Liver (tissue), 9 donors: ENCODE data around the gene SETD1B. TPM values are rescaled to one million over a fixed set of nuclear protein-coding genes. Genes with fewer than 3 reads are reported as not detected.

Experiments used
- DNase-seq: peaks from one replicate; pipeline ENCODE4 v3.0.0-alpha.2; 2017; ENCODE audit warnings: low spot score
- H3K27ac ChIP-seq, 2 donors: one replicate each; pipeline ENCODE4 v1.7.0; 2013; ENCODE audit warnings: inconsistent platforms in 2 of 2, low read length in 2 of 2, control low read depth in 1 of 2, low read depth in 1 of 2, mild to moderate bottlenecking in 1 of 2
- H3K27me3 ChIP-seq, 4 donors: one replicate each; pipeline versions ENCODE4 v1.6.1 to v1.7.0; 2013; ENCODE audit warnings: low read length in 3 of 4, inconsistent platforms in 1 of 4, mild to moderate bottlenecking in 1 of 4, moderate library complexity in 1 of 4; ENCODE audit not compliant: control insufficient read depth in 4 of 4, insufficient read depth in 4 of 4
- H3K36me3 ChIP-seq, 4 donors: one replicate each; pipeline versions ENCODE4 v1.6.1 to v1.7.0; 2013; ENCODE audit warnings: low read length in 3 of 4, mild to moderate bottlenecking in 3 of 4, low read depth in 1 of 4, moderate library complexity in 1 of 4; ENCODE audit not compliant: control insufficient read depth in 4 of 4, insufficient read depth in 3 of 4
- H3K4me1 ChIP-seq, 4 donors: one replicate each; pipeline versions ENCODE4 v1.6.1 to v1.7.0; 2013; ENCODE audit warnings: low read length in 3 of 4, mild to moderate bottlenecking in 3 of 4, moderate library complexity in 1 of 4; ENCODE audit not compliant: control insufficient read depth in 4 of 4, insufficient read depth in 4 of 4
- H3K4me3 ChIP-seq, 3 donors: one replicate each; pipeline versions ENCODE4 v1.6.1 to v1.7.0; 2013; ENCODE audit warnings: low read length in 3 of 3, control low read depth in 1 of 3, low read depth in 1 of 3, mild to moderate bottlenecking in 1 of 3
- H3K9ac ChIP-seq, 2 donors: one replicate each; pipeline ENCODE4 v1.7.0; 2013; ENCODE audit warnings: low read length in 2 of 2, mild to moderate bottlenecking in 2 of 2, moderate library complexity in 2 of 2, control low read depth in 1 of 2, low read depth in 1 of 2
- H3K9me3 ChIP-seq, 4 donors: one replicate each; pipeline versions ENCODE4 v1.6.1 to v1.7.0; 2013; ENCODE audit warnings: low read length in 3 of 4; ENCODE audit not compliant: control insufficient read depth in 4 of 4
- EGR1 ChIP-seq, 2 donors: IDR thresholded peaks; 2 replicates each; pipeline ENCODE4 v1.6.1; 2016 to 2018; ENCODE audit warnings: antibody characterized with exemption in 2 of 2, low read depth in 2 of 2
- FOXA1 ChIP-seq: IDR thresholded peaks from 2 replicates; pipeline ENCODE4 v1.6.1; 2016; ENCODE audit warnings: antibody characterized with exemption
- FOXA2 ChIP-seq: IDR thresholded peaks from 2 replicates; pipeline ENCODE4 v1.6.1; 2016; ENCODE audit warnings: antibody characterized with exemption
- GABPA ChIP-seq, 2 donors: IDR thresholded peaks in 1 of 2; conservative IDR thresholded peaks in 1 of 2; 2 replicates each; pipeline ENCODE4 v1.6.1; 2016; ENCODE audit warnings: antibody characterized with exemption in 2 of 2, mild to moderate bottlenecking in 1 of 2, moderate library complexity in 1 of 2
- HNF4A ChIP-seq, 2 donors: conservative IDR thresholded peaks; 2 replicates each; pipeline ENCODE4 v1.6.1; 2016; ENCODE audit warnings: antibody characterized with exemption in 2 of 2, mild to moderate bottlenecking in 2 of 2
- HNF4G ChIP-seq: IDR thresholded peaks from 2 replicates; pipeline ENCODE4 v1.6.1; 2016; ENCODE audit warnings: antibody characterized with exemption
- JUND ChIP-seq, 2 donors: IDR thresholded peaks; 2 replicates each; pipeline ENCODE4 v1.6.1; 2016; ENCODE audit warnings: antibody characterized with exemption in 2 of 2
- NR2F2 ChIP-seq: IDR thresholded peaks from 2 replicates; pipeline ENCODE4 v1.6.1; 2016; ENCODE audit warnings: antibody characterized with exemption
- RAD21 ChIP-seq, 2 donors: IDR thresholded peaks; 2 replicates each; pipeline ENCODE4 v1.6.1; 2016; ENCODE audit warnings: antibody characterized with exemption in 2 of 2, mild to moderate bottlenecking in 2 of 2
- RXRA ChIP-seq, 2 donors: IDR thresholded peaks; 2 replicates each; pipeline ENCODE4 v1.6.1; 2017 to 2018; ENCODE audit warnings: antibody characterized with exemption in 2 of 2, mild to moderate bottlenecking in 1 of 2
- SP1 ChIP-seq: IDR thresholded peaks from 2 replicates; pipeline ENCODE4 v1.6.1; 2018; ENCODE audit warnings: antibody characterized with exemption, mild to moderate bottlenecking
- TAF1 ChIP-seq: conservative IDR thresholded peaks from 2 replicates; pipeline ENCODE4 v1.6.1; 2016; ENCODE audit warnings: antibody characterized with exemption, mild to moderate bottlenecking
- YY1 ChIP-seq: IDR thresholded peaks from 2 replicates; pipeline ENCODE4 v1.6.1; 2016; ENCODE audit warnings: antibody characterized with exemption, mild to moderate bottlenecking
- WGBS: extraction: QIAGEN DNeasy Blood & Tissue Kit; methylation state at CpG from one replicate; pipeline ENCODE4 v1.1.7; 2013; 5-methylcytosine and 5-hydroxymethylcytosine counted together
- polyA plus RNA-seq, 2 donors: library from polyadenylated mRNA; stranded (reverse) in 1 of 2; unstranded in 1 of 2; fragments of 200-250 nt in 1 of 2; fragments of >200 nt in 1 of 2; fragmentation: Nextera tagmentation in 1 of 2; extraction: Ambion mirVana in 1 of 2; gene quantifications; one replicate each; pipeline versions ENCODE4 v1.2.1 to v1.2.3, GENCODE V29; 2013 to 2015
- total RNA-seq, 2 donors: library from RNA; depleted of rRNA; stranded (reverse); fragments of >200 nt; gene quantifications; one replicate each; pipeline ENCODE4 v1.2.3, GENCODE V29; 2014
- TF ChIP-seq, protein P1 (sequence below): IDR thresholded peaks from 2 replicates; pipeline ENCODE4 v1.6.1; 2016; ENCODE audit warnings: antibody characterized with exemption
- TF ChIP-seq, protein P2 (sequence below): IDR thresholded peaks from 2 replicates; pipeline ENCODE4 v1.6.1; 2016; ENCODE audit warnings: antibody characterized with exemption, mild to moderate bottlenecking
- TF ChIP-seq, protein P3 (sequence below): IDR thresholded peaks from 2 replicates; pipeline ENCODE4 v1.6.1; 2016; ENCODE audit warnings: antibody characterized with exemption
- TF ChIP-seq, protein P4 (sequence below): fragments of 150-350 bp; IDR thresholded peaks from 2 replicates; pipeline ENCODE4 v1.5.1; 2017; ENCODE audit warnings: improper control_type of control experiment, low read depth, low read length; ENCODE audit not compliant: missing input control
- TF ChIP-seq, protein P5 (sequence below): IDR thresholded peaks from 2 replicates; pipeline ENCODE4 v1.6.1; 2016; ENCODE audit warnings: antibody characterized with exemption
- donor health status: healthy.
- donor health status: healthy.
- donor health status: healthy.
- donor health status: healthy.
- donor health status: healthy.

SETD1B gene
- total and polyA plus RNA-seq, 4 donors: 1.8 to 7.9 (median 5.0) TPM

DNA sequence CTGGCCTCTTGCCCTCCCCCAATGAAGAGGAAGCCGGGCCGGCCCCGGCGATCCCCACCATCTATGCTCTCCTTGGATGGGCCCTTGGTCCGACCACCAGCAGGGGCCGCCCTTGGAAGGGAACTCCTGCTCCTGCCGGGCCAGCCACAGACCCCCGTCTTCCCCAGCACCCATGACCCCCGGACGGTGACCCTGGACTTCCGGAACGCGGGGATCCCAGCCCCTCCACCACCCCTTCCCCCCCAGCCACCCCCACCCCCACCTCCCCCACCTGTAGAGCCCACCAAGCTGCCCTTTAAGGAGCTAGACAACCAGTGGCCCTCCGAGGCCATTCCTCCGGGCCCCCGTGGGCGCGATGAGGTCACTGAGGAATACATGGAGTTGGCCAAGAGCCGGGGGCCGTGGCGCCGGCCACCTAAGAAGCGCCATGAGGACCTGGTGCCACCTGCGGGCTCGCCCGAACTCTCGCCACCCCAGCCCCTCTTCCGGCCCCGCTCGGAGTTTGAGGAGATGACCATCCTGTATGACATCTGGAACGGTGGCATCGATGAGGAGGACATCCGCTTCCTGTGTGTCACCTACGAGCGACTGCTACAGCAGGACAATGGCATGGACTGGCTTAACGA lies 19.4 kb downstream of the SETD1B start:
- no peak overlapping the region for H3K4me3 ChIP-seq
- H3K27me3 ChIP-seq: no peaks in the 10 kb centered on the region
- no peak for DNase-seq
- no peak overlapping the region for H3K27ac ChIP-seq
- H3K4me1 ChIP-seq: no peaks in the 10 kb centered on the region
- peaks cover 36 to 68% (median 46%) of the 10 kb centered on the region in 4 donors for H3K36me3 ChIP-seq
- WGBS: 90% methylated on average over 36 of the region's 36 CpGs
- H3K9me3 ChIP-seq: no peaks in the 10 kb centered on the region
- H3K9ac ChIP-seq: no peak overlapping the region
- TF ChIP-seq EGR1 (IDR thresholded peaks at IDR 0.05; ENCODE audit: low read depth in 2 of 2): no peak
- no peak for TF ChIP-seq GABPA (IDR thresholded peaks at IDR 0.05 in 1 of 2, conservative IDR thresholded peaks at IDR 0.05 in 1 of 2)
- no peak for TF ChIP-seq SP1
- TF ChIP-seq JUND (IDR thresholded peaks at IDR 0.05): no peak
- no peak for TF ChIP-seq YY1
- no peak for TF ChIP-seq RXRA (IDR thresholded peaks at IDR 0.05)
- TF ChIP-seq FOXA1: no peak
- TF ChIP-seq RAD21 (IDR thresholded peaks at IDR 0.05): no peak
- TF ChIP-seq, protein P1, sequence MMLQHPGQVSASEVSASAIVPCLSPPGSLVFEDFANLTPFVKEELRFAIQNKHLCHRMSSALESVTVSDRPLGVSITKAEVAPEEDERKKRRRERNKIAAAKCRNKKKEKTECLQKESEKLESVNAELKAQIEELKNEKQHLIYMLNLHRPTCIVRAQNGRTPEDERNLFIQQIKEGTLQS: no peak
- TF ChIP-seq HNF4G: no peak
- TF ChIP-seq, protein P2, sequence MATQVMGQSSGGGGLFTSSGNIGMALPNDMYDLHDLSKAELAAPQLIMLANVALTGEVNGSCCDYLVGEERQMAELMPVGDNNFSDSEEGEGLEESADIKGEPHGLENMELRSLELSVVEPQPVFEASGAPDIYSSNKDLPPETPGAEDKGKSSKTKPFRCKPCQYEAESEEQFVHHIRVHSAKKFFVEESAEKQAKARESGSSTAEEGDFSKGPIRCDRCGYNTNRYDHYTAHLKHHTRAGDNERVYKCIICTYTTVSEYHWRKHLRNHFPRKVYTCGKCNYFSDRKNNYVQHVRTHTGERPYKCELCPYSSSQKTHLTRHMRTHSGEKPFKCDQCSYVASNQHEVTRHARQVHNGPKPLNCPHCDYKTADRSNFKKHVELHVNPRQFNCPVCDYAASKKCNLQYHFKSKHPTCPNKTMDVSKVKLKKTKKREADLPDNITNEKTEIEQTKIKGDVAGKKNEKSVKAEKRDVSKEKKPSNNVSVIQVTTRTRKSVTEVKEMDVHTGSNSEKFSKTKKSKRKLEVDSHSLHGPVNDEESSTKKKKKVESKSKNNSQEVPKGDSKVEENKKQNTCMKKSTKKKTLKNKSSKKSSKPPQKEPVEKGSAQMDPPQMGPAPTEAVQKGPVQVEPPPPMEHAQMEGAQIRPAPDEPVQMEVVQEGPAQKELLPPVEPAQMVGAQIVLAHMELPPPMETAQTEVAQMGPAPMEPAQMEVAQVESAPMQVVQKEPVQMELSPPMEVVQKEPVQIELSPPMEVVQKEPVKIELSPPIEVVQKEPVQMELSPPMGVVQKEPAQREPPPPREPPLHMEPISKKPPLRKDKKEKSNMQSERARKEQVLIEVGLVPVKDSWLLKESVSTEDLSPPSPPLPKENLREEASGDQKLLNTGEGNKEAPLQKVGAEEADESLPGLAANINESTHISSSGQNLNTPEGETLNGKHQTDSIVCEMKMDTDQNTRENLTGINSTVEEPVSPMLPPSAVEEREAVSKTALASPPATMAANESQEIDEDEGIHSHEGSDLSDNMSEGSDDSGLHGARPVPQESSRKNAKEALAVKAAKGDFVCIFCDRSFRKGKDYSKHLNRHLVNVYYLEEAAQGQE: no peak
- no peak for TF ChIP-seq TAF1
- TF ChIP-seq FOXA2: no peak

DNA sequence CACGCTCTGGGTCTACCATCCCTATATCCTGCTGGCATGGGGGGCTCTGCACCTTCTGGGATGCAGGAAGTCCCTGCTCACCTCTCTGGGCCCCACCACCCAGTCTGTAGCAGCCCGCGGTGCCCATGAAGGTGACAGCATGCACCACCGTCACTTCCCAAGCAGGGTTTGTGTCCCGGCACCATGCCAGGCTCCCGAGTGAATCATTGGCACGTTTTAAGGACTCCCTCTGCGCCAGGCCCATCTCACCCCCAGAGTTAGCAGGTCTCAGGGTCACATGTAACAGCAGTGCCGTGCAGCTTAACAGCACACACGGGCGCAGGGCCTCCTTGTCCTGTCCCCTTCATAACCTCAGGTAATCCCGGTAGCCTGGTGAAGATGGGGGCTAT lies 19.9 kb downstream of the SETD1B start:
- Histone ChIP-seq H3K9ac (no peak overlapping the region), H3K27me3 (no peaks in the 10 kb centered on the region), H3K27ac (no peak overlapping the region), H3K4me3 (no peak overlapping the region), H3K9me3 (no peaks in the 10 kb centered on the region), H3K4me1 (no peaks in the 10 kb centered on the region), H3K36me3 (peaks cover 39 to 73% (median 48%) of the 10 kb centered on the region in 4 donors)
- TF ChIP-seq JUND (IDR thresholded peaks at IDR 0.05) (no peak), SP1 (no peak), RXRA (IDR thresholded peaks at IDR 0.05) (no peak), YY1 (no peak), HNF4G (no peak), NR2F2 (no peak), FOXA2 (no peak), FOXA1 (no peak), GABPA (IDR thresholded peaks at IDR 0.05 in 1 of 2, conservative IDR thresholded peaks at IDR 0.05 in 1 of 2) (no peak), EGR1 (IDR thresholded peaks at IDR 0.05; ENCODE audit: low read depth in 2 of 2) (no peak), RAD21 (IDR thresholded peaks at IDR 0.05) (no peak), TAF1 (no peak), HNF4A (conservative IDR thresholded peaks at IDR 0.05) (no peak)
- TF ChIP-seq, protein P3, sequence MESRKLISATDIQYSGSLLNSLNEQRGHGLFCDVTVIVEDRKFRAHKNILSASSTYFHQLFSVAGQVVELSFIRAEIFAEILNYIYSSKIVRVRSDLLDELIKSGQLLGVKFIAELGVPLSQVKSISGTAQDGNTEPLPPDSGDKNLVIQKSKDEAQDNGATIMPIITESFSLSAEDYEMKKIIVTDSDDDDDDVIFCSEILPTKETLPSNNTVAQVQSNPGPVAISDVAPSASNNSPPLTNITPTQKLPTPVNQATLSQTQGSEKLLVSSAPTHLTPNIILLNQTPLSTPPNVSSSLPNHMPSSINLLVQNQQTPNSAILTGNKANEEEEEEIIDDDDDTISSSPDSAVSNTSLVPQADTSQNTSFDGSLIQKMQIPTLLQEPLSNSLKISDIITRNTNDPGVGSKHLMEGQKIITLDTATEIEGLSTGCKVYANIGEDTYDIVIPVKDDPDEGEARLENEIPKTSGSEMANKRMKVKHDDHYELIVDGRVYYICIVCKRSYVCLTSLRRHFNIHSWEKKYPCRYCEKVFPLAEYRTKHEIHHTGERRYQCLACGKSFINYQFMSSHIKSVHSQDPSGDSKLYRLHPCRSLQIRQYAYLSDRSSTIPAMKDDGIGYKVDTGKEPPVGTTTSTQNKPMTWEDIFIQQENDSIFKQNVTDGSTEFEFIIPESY: no peak
- TF ChIP-seq, protein P4, sequence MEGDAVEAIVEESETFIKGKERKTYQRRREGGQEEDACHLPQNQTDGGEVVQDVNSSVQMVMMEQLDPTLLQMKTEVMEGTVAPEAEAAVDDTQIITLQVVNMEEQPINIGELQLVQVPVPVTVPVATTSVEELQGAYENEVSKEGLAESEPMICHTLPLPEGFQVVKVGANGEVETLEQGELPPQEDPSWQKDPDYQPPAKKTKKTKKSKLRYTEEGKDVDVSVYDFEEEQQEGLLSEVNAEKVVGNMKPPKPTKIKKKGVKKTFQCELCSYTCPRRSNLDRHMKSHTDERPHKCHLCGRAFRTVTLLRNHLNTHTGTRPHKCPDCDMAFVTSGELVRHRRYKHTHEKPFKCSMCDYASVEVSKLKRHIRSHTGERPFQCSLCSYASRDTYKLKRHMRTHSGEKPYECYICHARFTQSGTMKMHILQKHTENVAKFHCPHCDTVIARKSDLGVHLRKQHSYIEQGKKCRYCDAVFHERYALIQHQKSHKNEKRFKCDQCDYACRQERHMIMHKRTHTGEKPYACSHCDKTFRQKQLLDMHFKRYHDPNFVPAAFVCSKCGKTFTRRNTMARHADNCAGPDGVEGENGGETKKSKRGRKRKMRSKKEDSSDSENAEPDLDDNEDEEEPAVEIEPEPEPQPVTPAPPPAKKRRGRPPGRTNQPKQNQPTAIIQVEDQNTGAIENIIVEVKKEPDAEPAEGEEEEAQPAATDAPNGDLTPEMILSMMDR: no peak
- TF ChIP-seq, protein P1: no peak
- TF ChIP-seq, protein P2: no peak
- TF ChIP-seq, protein P5, sequence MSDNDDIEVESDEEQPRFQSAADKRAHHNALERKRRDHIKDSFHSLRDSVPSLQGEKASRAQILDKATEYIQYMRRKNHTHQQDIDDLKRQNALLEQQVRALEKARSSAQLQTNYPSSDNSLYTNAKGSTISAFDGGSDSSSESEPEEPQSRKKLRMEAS: no peak
- 81% methylated on average over 12 of the region's 12 CpGs for WGBS
- no peak for DNase-seq
